ENCODE measurements around the gene PCCA. TPM values are rescaled to one million over a fixed set of nuclear protein-coding genes. Genes with fewer than 3 reads are reported as not detected.

Gene PCCA
- polyA plus RNA-seq, 1 of the 3 experiments (the other 2 are of a cell fraction), result 7.3 TPM

DNA sequence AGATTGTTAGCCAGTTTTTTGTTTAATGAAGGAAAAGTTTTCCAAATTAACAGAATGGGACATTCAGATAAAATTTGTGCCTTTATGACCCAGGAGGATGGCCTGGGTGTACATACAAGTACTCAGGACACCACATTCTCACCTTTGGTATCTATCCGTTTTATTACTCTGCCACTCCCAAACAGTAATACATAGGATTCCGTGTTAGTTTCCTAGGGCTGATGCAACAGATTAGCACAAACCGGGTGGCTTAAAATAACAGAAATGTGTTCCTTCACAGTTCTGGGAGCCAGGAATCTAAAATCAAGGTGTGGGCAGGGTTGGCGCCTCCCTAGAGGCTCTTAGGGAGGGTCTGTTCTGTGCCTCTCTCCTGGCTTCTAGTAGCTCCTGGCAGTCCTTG lies 369.8 kb downstream of the PCCA start (continued):
- TF ChIP-seq, protein P1, sequence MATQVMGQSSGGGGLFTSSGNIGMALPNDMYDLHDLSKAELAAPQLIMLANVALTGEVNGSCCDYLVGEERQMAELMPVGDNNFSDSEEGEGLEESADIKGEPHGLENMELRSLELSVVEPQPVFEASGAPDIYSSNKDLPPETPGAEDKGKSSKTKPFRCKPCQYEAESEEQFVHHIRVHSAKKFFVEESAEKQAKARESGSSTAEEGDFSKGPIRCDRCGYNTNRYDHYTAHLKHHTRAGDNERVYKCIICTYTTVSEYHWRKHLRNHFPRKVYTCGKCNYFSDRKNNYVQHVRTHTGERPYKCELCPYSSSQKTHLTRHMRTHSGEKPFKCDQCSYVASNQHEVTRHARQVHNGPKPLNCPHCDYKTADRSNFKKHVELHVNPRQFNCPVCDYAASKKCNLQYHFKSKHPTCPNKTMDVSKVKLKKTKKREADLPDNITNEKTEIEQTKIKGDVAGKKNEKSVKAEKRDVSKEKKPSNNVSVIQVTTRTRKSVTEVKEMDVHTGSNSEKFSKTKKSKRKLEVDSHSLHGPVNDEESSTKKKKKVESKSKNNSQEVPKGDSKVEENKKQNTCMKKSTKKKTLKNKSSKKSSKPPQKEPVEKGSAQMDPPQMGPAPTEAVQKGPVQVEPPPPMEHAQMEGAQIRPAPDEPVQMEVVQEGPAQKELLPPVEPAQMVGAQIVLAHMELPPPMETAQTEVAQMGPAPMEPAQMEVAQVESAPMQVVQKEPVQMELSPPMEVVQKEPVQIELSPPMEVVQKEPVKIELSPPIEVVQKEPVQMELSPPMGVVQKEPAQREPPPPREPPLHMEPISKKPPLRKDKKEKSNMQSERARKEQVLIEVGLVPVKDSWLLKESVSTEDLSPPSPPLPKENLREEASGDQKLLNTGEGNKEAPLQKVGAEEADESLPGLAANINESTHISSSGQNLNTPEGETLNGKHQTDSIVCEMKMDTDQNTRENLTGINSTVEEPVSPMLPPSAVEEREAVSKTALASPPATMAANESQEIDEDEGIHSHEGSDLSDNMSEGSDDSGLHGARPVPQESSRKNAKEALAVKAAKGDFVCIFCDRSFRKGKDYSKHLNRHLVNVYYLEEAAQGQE (IDR thresholded peaks at IDR 0.05; ENCODE audit: low read depth, low read length), result no peak
- no peak for TF ChIP-seq MEF2A (IDR thresholded peaks at IDR 0.05; ENCODE audit: borderline replicate concordance, low read depth)
- no peak for TF ChIP-seq TEAD4 (IDR thresholded peaks at IDR 0.05; ENCODE audit: borderline replicate concordance, insufficient read depth)
- no peak for TF ChIP-seq FOXJ3 (CRISPR knock-in tag; IDR thresholded peaks at IDR 0.05)
- TF ChIP-seq RXRA (IDR thresholded peaks at IDR 0.05; ENCODE audit: borderline replicate concordance, low read depth), result no peak
- TF ChIP-seq EP300 (IDR thresholded peaks at IDR 0.05; ENCODE audit: borderline replicate concordance in 1 of 2, low read depth in 1 of 2, low read length in 1 of 2), result no peak
- no peak for TF ChIP-seq ELF1 (IDR thresholded peaks at IDR 0.05)

DNA sequence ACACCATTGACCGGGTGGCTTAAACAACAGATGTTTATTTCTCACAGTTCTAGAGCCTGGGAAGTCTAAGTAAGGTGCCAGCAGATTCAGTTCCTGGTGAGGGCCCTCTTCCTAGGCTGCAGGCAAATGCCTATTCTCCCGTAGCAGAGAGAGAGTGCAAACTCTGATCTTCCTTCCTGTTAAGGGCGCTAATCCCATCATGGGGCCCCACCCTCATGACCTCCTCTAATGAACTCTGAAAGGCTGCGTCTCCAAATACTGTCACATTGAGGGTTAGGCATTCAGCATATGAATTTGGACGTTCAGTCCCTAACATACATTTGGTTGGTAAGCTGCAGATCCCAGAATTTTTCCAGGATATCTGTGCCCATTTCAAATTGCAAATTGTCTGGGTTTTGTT lies 370.9 kb downstream of the PCCA start:
- H4K20me1 ChIP-seq (ENCODE audit: insufficient read depth), result no peaks in the 10 kb centered on the region
- no peaks in the 10 kb centered on the region for H3K27me3 ChIP-seq (ENCODE audit: insufficient read depth)
- 95% methylated on average over 3 of the region's 5 CpGs for WGBS (ENCODE audit: low lambda C conversion rate)
- H3K4me3 ChIP-seq (ENCODE audit: low read depth in 2 of 2, low read length in 1 of 2), result no peak overlapping the region
- H3K9me2 ChIP-seq, result no peaks in the 10 kb centered on the region
- H3K9ac ChIP-seq, result no peak overlapping the region
- no peak overlapping the region for H3K27ac ChIP-seq (ENCODE audit: low read depth in 2 of 2, low read length in 1 of 2)
- H3K4me2 ChIP-seq, result no peak overlapping the region
- H2AFZ ChIP-seq (ENCODE audit: low read depth), result no peak overlapping the region
- POLR2A ChIA-PET, result no interaction called here
- H3K9me3 ChIP-seq, result no peaks in the 10 kb centered on the region
- CTCF ChIA-PET, result interaction anchor here (1.1 kb wide), 1 partner anchor 54 kb away, joined by 3 read pairs; no protein-coding TSS in a partner anchor
- no peaks in the 10 kb centered on the region for H3K36me3 ChIP-seq (replicated peaks in 1 of 2; ENCODE audit: control insufficient read depth in 1 of 2, insufficient read depth in 2 of 2, low read length in 1 of 2)
- no peaks in the 10 kb centered on the region; a peak in 1 of 4 replicates for H3K4me1 ChIP-seq (ENCODE audit: control insufficient read depth in 1 of 2, insufficient read depth in 2 of 2, low read depth in 1 of 2, low read length in 1 of 2)
- TF ChIP-seq RCOR1 (IDR thresholded peaks at IDR 0.05; ENCODE audit: low read length) (no peak), RXRA (IDR thresholded peaks at IDR 0.05; ENCODE audit: borderline replicate concordance, low read depth) (no peak), TEAD4 (IDR thresholded peaks at IDR 0.05; ENCODE audit: borderline replicate concordance, insufficient read depth) (no peak), RAD21 (IDR thresholded peaks at IDR 0.05; ENCODE audit: low read length) (no peak), ELF1 (IDR thresholded peaks at IDR 0.05) (no peak), TCF12 (IDR thresholded peaks at IDR 0.05) (no peak), EZH2phosphoT487 (IDR thresholded peaks at IDR 0.05; ENCODE audit: borderline replicate concordance, low read depth) (no peak)
- TF ChIP-seq, protein P2, sequence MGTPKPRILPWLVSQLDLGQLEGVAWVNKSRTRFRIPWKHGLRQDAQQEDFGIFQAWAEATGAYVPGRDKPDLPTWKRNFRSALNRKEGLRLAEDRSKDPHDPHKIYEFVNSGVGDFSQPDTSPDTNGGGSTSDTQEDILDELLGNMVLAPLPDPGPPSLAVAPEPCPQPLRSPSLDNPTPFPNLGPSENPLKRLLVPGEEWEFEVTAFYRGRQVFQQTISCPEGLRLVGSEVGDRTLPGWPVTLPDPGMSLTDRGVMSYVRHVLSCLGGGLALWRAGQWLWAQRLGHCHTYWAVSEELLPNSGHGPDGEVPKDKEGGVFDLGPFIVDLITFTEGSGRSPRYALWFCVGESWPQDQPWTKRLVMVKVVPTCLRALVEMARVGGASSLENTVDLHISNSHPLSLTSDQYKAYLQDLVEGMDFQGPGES (IDR thresholded peaks at IDR 0.05; ENCODE audit: low read depth, low read length), result no peak
- no peak for DNase-seq
- no peaks in the 10 kb centered on the region for H3F3A ChIP-seq (replicated peaks; ENCODE audit: insufficient read depth)
- no peaks in the 10 kb centered on the region for H3K79me2 ChIP-seq (ENCODE audit: insufficient read depth)
